Ramos (cell line): ENCODE results near the gene EFNA5.

Source experiments
- in situ Hi-C: fragments of 300-500 bp; cut with MboI; formaldehyde crosslinking; loops from one replicate; pipeline ENCODE4 v1.14.3; 2022; ENCODE audit warnings: low sequenced_read_pairs; ENCODE audit not compliant: unreplicated experiment

Gene EFNA5

GRCh38 chr5:107652408-107652807 lies 18.3 kb downstream of the EFNA5 start:
- in situ Hi-C loops = no loop called here

- in situ Hi-C loops = no loop called here
Measured at GRCh38 chr5:107651325-107651724, 19.4 kb downstream of the EFNA5 start.

- in situ Hi-C loops = no loop called here
Measured at GRCh38 chr5:107646418-107646817, 24.3 kb downstream of the EFNA5 start.

- in situ Hi-C loops = no loop called here
Measured at GRCh38 chr5:107640568-107640967, 30.2 kb downstream of the EFNA5 start.

- in situ Hi-C loops = no loop called here
Measured at GRCh38 chr5:107639990-107640389, 30.7 kb downstream of the EFNA5 start.

- in situ Hi-C loops = no loop called here
Measured at GRCh38 chr5:107636555-107636954, 34.2 kb downstream of the EFNA5 start.

GRCh38 chr5:107636068-107636467 lies 34.7 kb downstream of the EFNA5 start:
- in situ Hi-C loops = no loop called here

GRCh38 chr5:107634981-107635848 lies 35.5 kb downstream of the EFNA5 start:
- in situ Hi-C loops = no loop called here

GRCh38 chr5:107633171-107633901 lies 37.4 kb downstream of the EFNA5 start:
- in situ Hi-C loops = no loop called here

GRCh38 chr5:107631805-107632362 lies 38.9 kb downstream of the EFNA5 start:
- in situ Hi-C loops = no loop called here

- in situ Hi-C loops = no loop called here
Measured at GRCh38 chr5:107630184-107630583, 40.6 kb downstream of the EFNA5 start.

- in situ Hi-C loops = no loop called here
Measured at GRCh38 chr5:107624235-107624634, 46.5 kb downstream of the EFNA5 start.

GRCh38 chr5:107621089-107621488 lies 49.6 kb downstream of the EFNA5 start:
- in situ Hi-C loops = no loop called here

GRCh38 chr5:107619781-107620180 lies 51.0 kb downstream of the EFNA5 start:
- in situ Hi-C loops = no loop called here

- in situ Hi-C loops = no loop called here
Measured at GRCh38 chr5:107618242-107618641, 52.5 kb downstream of the EFNA5 start.

- in situ Hi-C loops = no loop called here
Measured at GRCh38 chr5:107617052-107617451, 53.7 kb downstream of the EFNA5 start.

- in situ Hi-C loops = no loop called here
Measured at GRCh38 chr5:107616213-107616612, 54.5 kb downstream of the EFNA5 start.

- in situ Hi-C loops = no loop called here
Measured at GRCh38 chr5:107615299-107615817, 55.4 kb downstream of the EFNA5 start.

GRCh38 chr5:107612541-107612940 lies 58.2 kb downstream of the EFNA5 start:
- in situ Hi-C loops = no loop called here

- in situ Hi-C loops = no loop called here
Measured at GRCh38 chr5:107610798-107611197, 59.9 kb downstream of the EFNA5 start.
